GM10266 (cell line): ENCODE results near the gene UBE2S.

Experiments
- DNase-seq: peaks from one replicate; pipeline ENCODE4 v3.0.0; 2012; ENCODE audit errors: extremely low spot score
- CTCF ChIP-seq: IDR thresholded peaks from 2 replicates; pipeline ENCODE4 v1.5.1; 2012; ENCODE audit warnings: mild to moderate bottlenecking, low read depth; ENCODE audit not compliant: control insufficient read depth, insufficient read depth; ENCODE audit errors: missing control alignments

UBE2S gene

GRCh38 chr19:55443824-55444480, 36.4 kb upstream of the UBE2S start:
- TF ChIP-seq CTCF = no peak
- DNase-seq = no peak

GRCh38 chr19:55443045-55443823, 35.6 kb upstream of the UBE2S start, which contains the start of gene SHISA7:
Gene SHISA7 (minus strand): TSS chr19:55443300. CDS start chr19:55442863, 437 bp downstream.
- TF ChIP-seq CTCF = no peak
- DNase-seq = no peak

- no peak for TF ChIP-seq CTCF
- no peak for DNase-seq
These were observed 34.9 kb upstream of the UBE2S start for GRCh38 chr19:55442372-55442961.

- TF ChIP-seq CTCF = no peak
- DNase-seq = no peak
These were observed 34.2 kb upstream of the UBE2S start for GRCh38 chr19:55441692-55442321.

GRCh38 chr19:55441319-55441691, 33.7 kb upstream of the UBE2S start:
- no peak for DNase-seq
- no peak for TF ChIP-seq CTCF

GRCh38 chr19:55440411-55441105, 33.0 kb upstream of the UBE2S start:
- TF ChIP-seq CTCF = no peak
- DNase-seq = peak; percentile 48
